IMR-90 (cell line): ENCODE data around the gene EEF2K.

ENCODE experiments used
- POLR2A ChIP-seq: IDR thresholded peaks from 2 replicates; pipeline ENCODE4 v1.6.1; 2012; ENCODE audit warnings: mild to moderate bottlenecking, low read depth, low read length
- SMC3 ChIP-seq: fragments of 150-350 bp; IDR thresholded peaks from 2 replicates; pipeline ENCODE4 v1.6.1; 2016; ENCODE audit warnings: low read depth, mild to moderate bottlenecking, antibody characterized with exemption, low read length, moderate library complexity

- TF ChIP-seq POLR2A (no peak), SMC3 (no peak)
These were observed 59.3 kb downstream of the EEF2K start for GRCh38 chr16:22265351-22265750.
